CD4-positive, alpha-beta T cell treated with Interleukin-6 for 4 hours (primary cell): ENCODE results near the gene OR8G1.
"Not testable (repeated sequence)": the region's sequence is repeated elsewhere in the genome, so short reads cannot be mapped to it uniquely, and the experiment has no call there.

Experiments
- DNase-seq: peaks from one replicate; pipeline ENCODE4 v3.0.0-alpha.2; 2020; ENCODE audit warnings: mixed read lengths

Gene OR8G1, protein sequence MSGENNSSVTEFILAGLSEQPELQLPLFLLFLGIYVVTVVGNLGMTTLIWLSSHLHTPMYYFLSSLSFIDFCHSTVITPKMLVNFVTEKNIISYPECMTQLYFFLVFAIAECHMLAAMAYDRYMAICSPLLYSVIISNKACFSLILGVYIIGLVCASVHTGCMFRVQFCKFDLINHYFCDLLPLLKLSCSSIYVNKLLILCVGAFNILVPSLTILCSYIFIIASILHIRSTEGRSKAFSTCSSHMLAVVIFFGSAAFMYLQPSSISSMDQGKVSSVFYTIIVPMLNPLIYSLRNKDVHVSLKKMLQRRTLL

DNA sequence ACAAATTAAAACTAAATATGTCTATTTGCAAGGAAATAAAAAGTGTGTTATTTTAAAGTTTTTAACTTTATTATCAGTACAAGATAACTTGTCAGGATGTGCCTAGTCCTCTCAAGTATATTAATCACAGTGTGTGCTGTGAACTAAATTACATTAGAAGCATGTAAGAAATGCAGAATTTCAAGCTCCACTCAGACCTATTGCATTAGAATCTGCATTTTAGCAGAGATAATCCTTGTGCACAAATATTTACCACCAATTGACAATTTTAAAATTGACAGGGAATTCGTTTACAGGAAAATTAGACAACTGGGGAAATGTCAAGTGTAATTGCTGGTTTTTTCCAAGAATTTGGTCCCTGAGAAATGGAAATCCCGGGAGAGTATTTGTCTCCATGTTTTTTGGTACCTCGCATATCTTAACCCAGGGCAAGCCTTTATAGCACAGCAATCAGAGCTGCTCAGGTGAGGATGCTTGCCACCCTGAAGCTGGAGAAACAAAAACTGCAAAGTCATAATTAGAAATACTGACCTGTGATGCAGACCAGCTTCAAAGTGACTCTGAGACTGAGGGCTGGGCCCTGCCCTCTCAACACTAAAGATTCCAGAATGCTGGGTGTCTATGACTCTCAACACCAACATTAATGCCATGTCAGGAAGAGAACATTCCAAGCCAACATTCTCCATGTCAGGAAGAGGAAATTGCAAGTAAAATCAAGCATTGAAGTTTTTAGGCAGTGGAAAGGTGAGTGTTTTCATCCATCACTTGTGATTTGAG lies at the start of gene OR8G1:
TSS of gene OR8G1 (plus strand) at position 475 of the 777 bp plus-strand sequence. CDS start 8,581 bp downstream, outside the sequence.
- DNase-seq: no peak

DNA sequence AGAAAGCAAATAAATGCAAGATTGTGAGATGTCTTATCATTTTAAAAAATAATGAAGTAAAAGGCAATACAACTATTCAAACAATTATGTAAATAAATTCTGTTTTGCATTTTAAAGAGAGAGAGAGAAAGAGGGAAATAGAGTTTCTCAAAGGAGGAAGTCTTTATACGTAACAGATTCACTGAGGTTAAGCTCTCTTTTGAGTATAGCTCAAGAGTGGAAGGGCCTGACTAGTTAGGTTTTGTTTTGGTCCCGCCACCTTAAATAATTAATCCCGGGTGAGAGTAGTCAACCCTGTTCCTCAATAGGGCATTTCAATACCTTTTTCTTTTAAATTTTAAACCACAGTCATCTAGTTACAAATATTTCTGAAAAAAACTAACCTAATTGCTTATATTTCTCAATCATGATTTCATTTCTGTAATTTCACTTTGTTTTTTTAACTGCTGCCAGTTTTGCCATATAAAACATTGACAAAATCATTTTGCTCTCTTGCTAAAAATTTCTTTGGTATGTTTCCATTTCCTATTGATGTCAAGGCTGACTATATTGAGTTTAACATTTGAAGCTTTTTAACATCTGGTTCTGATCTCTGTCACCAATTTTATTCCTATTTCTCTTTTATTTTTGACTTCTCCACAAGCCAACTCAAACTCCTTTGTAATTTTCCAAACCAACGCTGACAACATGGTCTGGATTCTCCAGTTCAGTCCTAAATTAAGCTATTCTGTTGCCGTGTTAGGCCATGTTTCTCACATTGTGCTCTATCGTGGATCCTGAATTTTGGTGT lies 47.5 kb upstream of the OR8G1 start:
- DNase-seq: no peak

DNA sequence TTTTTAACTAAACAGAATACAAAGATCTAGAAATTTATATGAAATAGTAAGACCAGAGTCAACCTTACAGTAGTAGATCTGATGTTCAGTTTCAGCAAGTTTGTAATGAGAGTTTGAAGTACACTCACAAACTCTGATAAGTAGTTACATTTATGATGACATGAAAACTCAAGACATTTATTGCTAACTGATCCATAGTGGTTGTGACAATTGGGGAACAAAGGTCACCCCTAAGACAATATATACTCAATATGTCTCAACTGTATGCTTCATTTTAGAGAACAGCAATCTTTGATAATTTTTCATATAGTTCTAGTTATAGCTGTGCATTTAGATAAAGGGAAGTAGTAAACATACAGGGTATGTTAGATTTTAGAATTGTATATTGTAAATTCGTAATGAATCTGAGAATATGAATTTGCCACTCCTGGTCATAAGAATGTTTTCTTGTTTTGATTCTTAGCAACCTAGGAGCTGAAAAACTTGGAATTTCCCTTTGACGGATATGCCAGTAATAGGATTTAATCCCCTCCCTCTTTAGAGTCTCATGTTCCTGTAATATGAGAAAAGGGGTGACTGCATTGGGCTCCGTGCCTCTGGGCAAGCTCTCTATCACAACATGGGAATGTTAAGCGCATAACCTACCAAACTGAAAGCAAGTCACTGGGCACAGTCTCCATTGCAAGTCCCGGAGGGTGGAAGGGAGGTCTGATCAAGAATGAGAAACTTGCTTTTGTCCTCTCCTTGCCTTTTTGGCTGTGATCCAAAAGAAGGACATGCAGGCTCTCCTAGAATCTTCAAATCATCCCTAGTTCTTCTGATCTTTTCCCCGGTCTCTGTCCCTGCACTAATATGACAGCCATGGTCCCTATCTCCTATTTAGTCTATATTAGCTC lies 46.4 kb upstream of the OR8G1 start:
- DNase-seq: no peak

DNA sequence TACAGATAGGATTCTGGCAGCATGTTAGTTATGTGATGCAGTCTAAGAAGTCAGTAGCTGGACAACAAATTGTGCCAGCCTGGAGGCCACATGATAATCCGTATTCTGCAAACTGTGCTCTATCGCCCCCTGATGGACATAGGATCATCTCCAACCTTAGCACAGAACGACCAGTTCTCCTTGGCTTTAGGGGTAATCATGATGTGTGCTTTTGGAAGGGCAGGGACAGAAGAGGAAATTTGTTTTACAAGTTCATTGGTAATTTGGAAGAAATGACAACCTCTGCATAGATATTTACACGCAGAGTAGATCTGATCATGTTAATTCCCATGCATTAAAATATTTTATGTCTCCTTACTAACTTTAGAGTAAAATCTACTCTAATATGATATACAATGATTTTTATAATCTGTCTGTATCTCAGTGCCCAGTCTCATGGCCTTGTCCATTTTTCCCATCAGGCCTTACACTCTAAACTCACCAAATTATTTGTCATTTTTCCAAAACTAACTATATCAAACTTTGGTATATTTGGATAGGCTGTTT lies 45.6 kb upstream of the OR8G1 start:
- DNase-seq: peak; percentile 40

DNA sequence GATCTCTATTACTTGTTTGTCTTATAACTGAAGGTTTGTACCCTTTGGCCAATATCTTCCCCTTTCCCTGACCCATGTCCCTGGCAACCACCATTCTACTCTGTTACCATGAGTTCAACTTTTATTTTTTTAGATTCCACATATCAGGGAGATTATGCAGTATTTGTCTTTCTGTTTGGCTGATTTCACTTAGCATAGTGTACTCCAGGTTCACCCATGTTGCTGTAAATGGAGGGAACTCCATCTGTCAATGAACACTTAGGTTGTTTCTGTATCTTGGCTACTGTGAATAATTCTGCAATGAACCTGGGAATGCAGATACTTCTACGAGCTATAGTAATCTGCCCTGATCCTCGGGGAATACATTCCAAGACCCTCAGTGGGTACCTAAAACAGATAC lies 42.9 kb upstream of the OR8G1 start:
- DNase-seq: no peak

DNA sequence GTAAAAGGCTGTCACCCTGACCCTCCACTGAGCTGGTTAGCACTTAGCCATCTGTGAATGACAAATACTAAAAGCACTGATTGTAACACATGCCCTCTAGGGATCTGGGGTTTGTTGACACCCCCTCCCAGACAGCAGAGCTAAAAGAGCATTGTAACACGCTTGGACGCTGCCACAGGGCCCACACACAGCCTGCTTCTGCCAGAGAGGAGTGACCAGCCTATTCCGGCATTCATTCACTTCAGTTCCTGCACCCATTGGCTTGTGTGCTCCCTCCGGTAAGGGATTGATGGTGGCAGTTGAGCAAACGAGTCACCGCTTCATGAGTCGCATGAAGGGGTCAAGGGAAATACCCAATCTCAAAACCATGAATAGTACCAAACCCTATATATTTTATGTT lies 42.0 kb upstream of the OR8G1 start:
- no peak for DNase-seq

DNA sequence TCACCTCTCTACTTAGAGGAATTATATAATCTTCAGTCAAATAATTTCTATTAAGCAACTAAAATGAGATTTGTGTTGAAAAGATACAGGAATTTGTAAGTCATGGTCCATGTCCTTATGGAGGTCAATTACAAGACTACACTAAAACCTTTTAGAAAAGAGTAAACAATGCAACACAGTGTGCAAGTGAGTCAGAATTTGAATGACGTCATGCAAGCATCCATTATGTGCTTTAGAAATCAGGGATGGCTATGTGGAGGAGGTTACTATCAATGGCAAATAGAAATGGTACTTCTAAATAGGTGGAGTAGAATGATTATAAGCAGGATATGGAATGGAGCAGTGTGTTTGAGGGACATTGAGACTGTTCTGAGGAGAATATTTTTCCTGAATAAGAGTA lies 41.2 kb upstream of the OR8G1 start:
- DNase-seq: no peak

DNA sequence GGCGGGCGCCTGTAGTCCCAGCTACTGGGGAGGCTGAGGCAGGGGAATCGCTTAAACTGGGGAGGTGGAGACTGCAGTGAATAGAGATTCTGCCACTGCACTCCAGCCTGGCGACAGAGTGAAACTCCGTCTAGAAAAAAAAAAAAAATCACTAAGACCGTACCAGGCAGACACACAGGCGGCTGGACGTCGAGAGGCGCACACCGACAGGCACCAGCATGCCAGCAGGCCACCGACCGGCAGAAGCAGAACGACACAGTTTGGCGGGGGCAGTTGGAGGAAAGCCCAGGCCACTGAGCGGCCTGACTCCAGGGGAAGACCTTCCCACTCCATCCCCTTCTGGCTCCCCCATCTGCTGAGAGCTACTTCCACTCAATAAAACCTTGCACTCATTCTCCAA lies 40.2 kb upstream of the OR8G1 start:
- no peak for DNase-seq

DNA sequence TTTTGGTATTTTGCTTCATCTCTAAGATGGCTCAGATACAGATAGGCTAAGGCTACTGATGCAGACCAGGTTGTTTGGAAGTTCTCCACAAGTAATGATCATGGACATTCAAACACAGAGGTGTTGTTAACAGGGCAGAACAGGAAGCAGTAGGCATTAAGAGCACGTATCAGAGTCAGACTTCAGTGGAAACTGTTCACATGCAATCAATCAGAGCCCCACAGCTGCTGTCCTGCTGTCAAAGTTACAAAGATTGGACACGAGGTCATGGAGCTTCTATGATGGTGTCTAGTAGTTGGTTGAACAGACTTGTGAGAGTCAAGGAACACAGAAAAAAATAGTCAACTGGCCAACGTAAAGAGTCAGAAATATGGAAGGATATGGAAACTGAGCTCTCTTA lies 37.9 kb upstream of the OR8G1 start:
- no peak for DNase-seq

DNA sequence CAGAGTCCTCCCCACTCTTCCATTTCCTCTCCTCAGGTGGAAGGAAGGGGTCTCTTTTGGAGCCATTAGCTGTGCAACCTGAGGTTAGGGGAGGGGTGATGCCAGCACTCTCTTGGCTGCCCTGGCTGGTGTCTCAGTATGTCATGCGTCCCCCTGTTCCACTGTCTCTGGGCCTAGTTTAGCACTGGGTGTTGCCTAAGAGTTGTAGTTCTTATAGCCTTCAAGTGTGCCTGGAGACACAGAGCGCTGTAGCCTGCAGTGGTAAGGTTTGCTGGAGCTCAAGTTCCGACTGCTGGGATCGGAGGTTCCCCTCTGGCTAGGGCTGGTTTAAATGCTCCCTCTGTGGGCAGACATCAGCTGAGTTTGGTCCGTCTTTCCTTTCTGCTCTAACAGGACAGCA lies 36.9 kb upstream of the OR8G1 start:
- DNase-seq: no peak

DNA sequence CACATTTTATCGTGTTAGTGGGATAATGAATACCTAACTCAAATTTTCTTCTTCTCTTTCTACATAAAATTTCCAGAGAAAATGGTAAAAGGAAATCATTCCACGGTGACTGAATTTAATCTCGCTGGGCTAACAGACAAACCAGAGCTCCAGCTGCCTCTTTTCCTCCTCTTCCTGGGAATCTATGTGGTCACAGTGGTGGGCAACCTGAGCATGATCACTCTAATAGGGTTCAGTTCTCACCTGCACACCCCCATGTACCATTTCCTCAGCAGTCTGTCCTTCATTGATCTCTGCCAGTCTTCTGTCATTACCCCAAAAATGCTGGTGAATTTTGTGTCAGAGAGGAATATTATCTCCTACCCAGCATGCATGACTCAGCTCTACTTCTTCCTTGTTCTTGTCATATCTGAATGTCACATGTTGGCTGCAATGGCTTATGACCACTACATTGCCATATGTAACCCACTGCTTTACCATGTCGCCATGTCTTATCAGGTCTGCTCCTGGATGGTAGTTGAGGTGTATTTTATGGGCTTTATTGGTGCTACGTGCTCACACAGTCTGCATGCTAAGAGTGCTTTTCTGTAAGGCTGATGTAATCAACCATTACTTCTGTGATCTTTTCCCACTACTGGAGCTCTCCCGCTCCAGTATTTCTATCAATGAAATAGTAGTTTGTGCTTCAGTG lies 33.6 kb upstream of the OR8G1 start:
- no peak for DNase-seq

DNA sequence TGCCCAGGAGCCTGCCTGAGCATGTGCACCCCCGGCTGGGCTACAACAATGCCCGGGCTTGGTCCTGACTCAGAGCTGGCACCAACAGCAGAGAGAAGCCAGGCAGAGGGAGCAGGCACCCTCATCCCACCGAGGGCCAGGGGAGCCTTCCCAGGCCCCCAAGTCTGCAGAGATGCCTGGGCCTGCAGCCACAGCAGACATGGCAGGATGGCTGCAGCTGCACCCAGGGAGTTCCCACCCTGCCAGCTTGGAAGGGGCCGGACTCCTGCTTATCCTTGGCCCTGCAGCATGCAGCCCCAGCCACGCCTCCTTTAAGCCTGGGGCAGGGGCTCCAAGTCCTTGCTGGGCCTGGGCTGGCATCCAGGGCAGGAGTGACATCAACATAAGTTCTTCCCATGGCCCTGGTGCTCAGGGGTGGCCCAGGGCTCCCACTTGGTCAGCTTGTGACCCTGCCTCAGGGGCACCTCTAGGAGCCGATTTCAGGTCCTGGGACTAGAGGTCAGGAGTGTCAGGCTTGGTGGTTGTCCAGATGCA lies 31.0 kb upstream of the OR8G1 start:
- no peak for DNase-seq

DNA sequence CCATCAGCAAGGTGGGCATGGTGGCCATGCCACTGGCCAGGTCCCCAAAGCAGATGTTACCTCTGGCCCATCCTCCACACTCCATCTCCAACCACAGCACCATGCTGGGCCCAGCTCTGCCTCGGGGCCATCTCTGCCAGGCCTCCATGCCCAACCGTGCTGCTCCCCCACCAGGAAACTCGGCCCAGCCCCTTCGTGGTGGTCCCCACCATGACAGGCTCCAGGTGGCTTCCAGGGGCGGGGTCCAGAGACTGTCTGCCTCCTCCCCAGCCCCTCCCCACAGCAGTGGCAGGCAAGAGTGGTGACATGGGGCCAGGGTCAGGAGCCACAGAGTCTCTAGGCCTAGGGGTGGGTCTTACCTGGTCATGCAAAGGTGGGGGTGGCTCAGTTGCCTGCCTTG lies 30.5 kb upstream of the OR8G1 start:
- DNase-seq: no peak

DNA sequence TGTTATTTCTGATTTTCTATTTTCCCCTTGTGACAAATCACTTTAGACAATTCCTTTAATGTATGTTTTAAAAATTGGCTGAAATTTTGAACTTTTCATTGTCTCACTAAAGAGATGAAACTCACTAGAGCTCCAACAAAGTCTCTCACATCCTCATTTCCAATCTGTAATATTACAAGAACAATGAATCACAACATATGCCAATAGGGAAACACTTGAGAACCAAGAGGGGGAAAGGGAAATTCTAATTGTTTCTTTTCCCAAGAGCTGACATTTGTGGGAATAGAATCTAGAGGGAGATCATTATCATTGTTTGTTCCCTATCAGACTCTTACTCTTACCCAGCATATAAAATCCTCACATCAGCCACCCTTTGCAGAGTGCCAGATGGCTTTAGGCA lies 29.6 kb upstream of the OR8G1 start:
- DNase-seq: no peak

DNA sequence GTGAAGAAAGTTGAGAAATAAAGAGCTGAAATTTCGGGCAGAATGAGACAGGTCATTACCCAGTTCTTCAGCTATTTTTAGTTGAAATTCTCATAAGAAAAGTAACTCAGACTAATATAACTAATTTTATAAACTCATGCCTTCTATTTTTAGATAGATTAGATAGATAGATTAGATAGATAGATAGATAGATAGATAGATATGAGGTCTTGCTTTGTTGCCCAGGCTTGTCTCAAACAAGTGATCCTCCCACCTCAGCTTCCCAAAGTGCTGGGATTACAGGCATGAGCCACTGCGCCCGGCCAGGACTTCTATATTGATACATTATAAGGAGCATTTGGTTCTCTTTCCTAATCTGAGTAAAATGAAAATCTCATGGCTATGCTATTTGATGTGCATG lies 26.9 kb upstream of the OR8G1 start:
- DNase-seq: no peak

DNA sequence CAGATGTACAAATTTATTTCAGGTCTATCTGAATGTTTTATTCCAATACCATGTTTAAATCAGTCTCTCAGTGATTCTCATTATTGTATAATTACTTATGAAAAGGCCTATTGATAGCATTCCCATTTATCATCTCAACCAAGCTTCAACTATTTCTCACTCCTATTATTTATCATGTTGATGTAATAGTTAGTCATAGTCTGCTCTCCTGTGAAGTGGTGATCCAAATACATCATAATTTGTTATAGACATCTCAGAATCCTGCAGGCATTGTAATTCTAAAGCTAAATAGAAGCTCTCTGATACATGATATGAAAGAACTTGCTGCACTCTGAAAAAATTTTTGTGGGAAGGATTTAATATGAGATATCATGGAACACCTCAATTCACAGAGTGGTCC lies 21.8 kb upstream of the OR8G1 start:
- no peak for DNase-seq

DNA sequence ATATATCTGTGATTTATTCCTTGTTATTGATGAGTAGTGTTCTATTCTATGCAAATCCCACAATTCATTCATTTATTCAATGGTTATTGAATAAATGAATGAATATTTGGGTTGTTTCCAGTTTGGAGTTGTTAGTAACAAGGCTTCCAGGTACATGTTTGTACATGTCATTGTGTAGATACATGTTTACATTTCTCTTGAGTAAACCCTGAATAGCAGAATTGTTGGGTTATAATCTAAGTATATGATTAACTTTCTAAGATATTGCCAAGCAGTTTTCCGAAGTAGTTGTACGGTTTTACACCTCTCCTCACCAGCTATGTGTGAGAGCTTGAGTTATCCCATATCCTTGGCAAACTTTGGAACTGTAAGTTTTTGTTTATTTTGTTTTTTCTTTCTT lies 18.5 kb upstream of the OR8G1 start:
- DNase-seq: no peak

DNA sequence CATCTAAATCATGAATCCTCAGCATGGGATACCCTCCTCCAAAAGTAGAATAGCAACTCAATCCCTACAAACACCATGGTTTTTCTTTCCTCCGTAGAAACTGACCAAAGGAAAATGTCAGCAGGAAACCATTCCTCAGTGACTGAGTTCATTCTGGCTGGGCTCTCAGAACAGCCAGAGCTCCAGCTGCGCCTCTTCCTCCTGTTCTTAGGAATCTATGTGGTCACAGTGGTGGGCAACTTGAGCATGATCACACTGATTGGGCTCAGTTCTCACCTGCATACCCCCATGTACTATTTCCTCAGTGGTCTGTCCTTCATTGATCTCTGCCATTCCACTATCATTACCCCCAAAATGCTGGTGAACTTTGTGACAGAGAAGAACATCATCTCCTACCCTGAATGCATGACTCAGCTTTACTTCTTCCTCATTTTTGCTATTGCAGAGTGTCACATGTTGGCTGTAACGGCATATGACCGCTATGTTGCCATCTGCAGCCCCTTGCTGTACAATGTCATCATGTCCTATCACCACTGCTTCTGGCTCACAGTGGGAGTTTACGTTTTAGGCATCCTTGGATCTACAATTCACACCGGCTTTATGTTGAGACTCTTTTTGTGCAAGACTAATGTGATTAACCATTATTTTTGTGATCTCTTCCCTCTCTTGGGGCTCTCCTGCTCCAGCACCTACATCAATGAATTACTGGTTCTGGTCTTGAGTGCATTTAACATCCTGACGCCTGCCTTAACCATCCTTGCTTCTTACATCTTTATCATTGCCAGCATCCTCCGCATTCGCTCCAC lies 16.1 kb upstream of the OR8G1 start:
- not testable (repeated sequence) for DNase-seq

DNA sequence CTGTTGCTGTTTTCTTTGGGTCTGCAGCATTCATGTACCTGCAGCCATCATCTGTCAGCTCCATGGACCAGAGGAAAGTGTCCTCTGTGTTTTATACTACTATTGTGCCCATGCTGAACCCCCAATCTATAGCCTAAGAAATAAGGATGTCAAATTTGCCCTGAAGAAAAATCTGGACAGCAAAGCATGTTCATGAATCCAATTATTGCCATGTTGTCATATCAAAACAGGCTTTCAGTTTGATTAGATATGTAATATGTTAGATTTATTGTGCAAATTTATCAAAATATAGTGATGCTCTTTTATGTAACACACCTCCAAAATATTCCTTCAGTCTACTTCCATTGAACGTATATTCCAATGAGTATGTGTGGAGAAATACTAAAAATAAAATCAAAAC lies 15.4 kb upstream of the OR8G1 start:
- DNase-seq: no peak

DNA sequence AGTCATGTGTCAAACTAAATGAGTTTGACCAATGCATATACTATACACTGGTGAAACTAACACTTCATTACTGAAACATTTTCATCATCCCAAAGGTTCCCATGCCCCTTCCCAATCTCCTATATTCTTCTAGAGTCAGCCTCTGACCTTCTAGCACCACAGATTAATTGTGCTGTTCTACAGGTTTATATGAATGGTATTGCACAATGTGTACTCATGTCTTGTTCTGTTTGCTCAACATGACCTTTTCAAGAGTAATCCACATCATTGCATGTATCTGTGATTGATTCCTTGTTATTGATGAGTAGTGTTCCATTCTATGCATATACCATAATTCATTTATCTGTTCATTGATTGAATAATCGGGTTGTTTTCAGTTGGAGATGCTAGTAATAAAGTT lies 7.5 kb upstream of the OR8G1 start:
- DNase-seq: no peak

DNA sequence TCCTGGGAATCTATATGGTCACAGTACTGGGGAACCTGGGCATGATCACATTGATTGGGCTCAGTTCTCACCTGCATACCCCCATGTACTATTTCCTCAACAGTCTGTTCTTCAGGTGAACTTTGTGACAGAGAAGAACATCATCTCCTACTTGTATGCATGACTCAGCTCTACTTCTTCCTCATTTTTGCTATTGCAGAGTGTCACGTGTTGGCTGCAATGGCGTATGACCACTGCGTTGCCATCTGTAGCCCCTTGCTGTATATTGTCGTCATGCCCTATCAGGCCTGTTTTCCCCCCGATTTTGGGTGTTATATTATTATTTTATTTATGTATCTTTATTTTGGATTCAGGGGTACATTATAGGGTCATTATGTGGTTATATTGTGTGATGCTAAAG lies 2.4 kb upstream of the OR8G1 start:
- no peak for DNase-seq
